Lower leg skin (tissue), 3 donors: ENCODE data around the gene SNX10.

Experiments used
- CTCF ChIP-seq, 3 donors: fragments of 450-650 bp; IDR thresholded peaks; one replicate each; pipeline ENCODE4 v1.5.1; 2016; ENCODE audit warnings: antibody characterized with exemption in 3 of 3, mild to moderate bottlenecking in 3 of 3, moderate library complexity in 2 of 3
- POLR2A ChIP-seq, 2 donors: fragments of 450-650 bp; IDR thresholded peaks; one replicate each; pipeline ENCODE4 v1.6.1; 2016 to 2017; ENCODE audit warnings: antibody characterized with exemption in 2 of 2, mild to moderate bottlenecking in 1 of 2, moderate library complexity in 1 of 2

GRCh38 chr7:26320878-26321277 is 29.2 kb downstream of the SNX10 start:
- TF ChIP-seq CTCF (IDR thresholded peaks at IDR 0.05) = no peak
- TF ChIP-seq POLR2A (IDR thresholded peaks at IDR 0.05) = no peak
